Activated naive CD4-positive, alpha-beta T cell treated with anti-CD3 and anti-CD28 coated beads for 36 hours (primary cell): ENCODE measurements around the gene ERFE. TPM values are rescaled to one million over a fixed set of nuclear protein-coding genes. Genes with fewer than 3 reads are reported as not detected.
A peak's percentile ranks its signal among the peaks of the same experiment; 100 is the strongest.

Experiments
- CTCF ChIA-PET: fragments of 350-600 bp; sonication (Branson Sonifier 250); formaldehyde crosslinking; loops from one replicate; lab custom pipeline; 2021; ENCODE audit warnings: antibody characterized with exemption; lab: Charles Lee
- DNase-seq: peaks from one replicate; pipeline ENCODE4 v3.0.0-alpha.2; 2020
- H3K27ac Mint-ChIP-seq: one replicate; pipeline ENCODE4 v1.8.0; 2021; ENCODE audit warnings: mild to moderate bottlenecking, mixed read lengths
- H3K27me3 Mint-ChIP-seq: one replicate; pipeline ENCODE4 v1.8.0; 2021; ENCODE audit warnings: low read depth, mixed read lengths
- H3K36me3 Mint-ChIP-seq: one replicate; pipeline ENCODE4 v1.8.0; 2021; ENCODE audit warnings: low read depth, mixed read lengths
- H3K4me1 Mint-ChIP-seq: one replicate; pipeline ENCODE4 v1.8.0; 2021; ENCODE audit warnings: low read depth, mixed read lengths
- H3K4me3 Mint-ChIP-seq: one replicate; pipeline ENCODE4 v1.8.0; 2021; ENCODE audit warnings: mild to moderate bottlenecking, moderate library complexity, mixed read lengths
- H3K9me3 Mint-ChIP-seq: one replicate; pipeline ENCODE4 v1.8.0; 2021; ENCODE audit warnings: mixed read lengths
- intact Hi-C: fragments of 100-400 bp; cut with micrococcal nuclease; formaldehyde crosslinking; loops from one replicate; pipeline ENCODE4 v1.15.1; 2023
- total RNA-seq, 2 experiments: library from RNA; stranded (reverse); gene quantifications; one replicate each; pipeline ENCODE4 v1.2.3, GENCODE V29; 2021

Gene ERFE
- total RNA-seq, 2 experiments from 2014 or later = 0.40 TPM; not detected in 1

GRCh38 chr2:238173692-238174091 is 14.9 kb downstream of the ERFE start:
- DNase-seq = no peak
- intact Hi-C loops = no loop called here
- Mint-ChIP-seq H3K27me3 (no peaks in the 10 kb centered on the region), H3K4me1 (peaks cover 4% of the 10 kb centered on the region), H3K27ac (no peak overlapping the region), H3K4me3 (no peak overlapping the region), H3K36me3 (peaks cover 36% of the 10 kb centered on the region), H3K9me3 (no peaks in the 10 kb centered on the region)
- CTCF ChIA-PET = no interaction called here

GRCh38 chr2:238174291-238174690 is 15.5 kb downstream of the ERFE start:
- intact Hi-C loops = no loop called here
- peaks cover 41% of the 10 kb centered on the region for H3K36me3 Mint-ChIP-seq
- CTCF ChIA-PET = no interaction called here

GRCh38 chr2:238174701-238175100 is 15.9 kb downstream of the ERFE start:
- H3K36me3 Mint-ChIP-seq = peaks cover 44% of the 10 kb centered on the region
- H3K9me3 Mint-ChIP-seq = no peaks in the 10 kb centered on the region
- H3K4me3 Mint-ChIP-seq = no peak overlapping the region

More at GRCh38 chr2:238174291-238174690, 15.5 kb downstream of the ERFE start:
- Mint-ChIP-seq H3K27ac (no peak overlapping the region), H3K4me1 (peaks cover 4% of the 10 kb centered on the region), H3K27me3 (no peaks in the 10 kb centered on the region), H3K4me3 (no peak overlapping the region), H3K9me3 (no peaks in the 10 kb centered on the region)
- DNase-seq = no peak

GRCh38 chr2:238176613-238177012 is 17.8 kb downstream of the ERFE start:
- intact Hi-C loops = no loop called here
- Mint-ChIP-seq H3K27ac (no peak overlapping the region), H3K9me3 (no peaks in the 10 kb centered on the region), H3K4me1 (no peaks in the 10 kb centered on the region), H3K4me3 (no peak overlapping the region), H3K36me3 (peaks cover 48% of the 10 kb centered on the region), H3K27me3 (no peaks in the 10 kb centered on the region)
- no peak for DNase-seq
- CTCF ChIA-PET = interaction anchor here (0.6 to 1.3 kb wide), 3 partner anchors 38 to 139 kb away, joined by 3 to 4 read pairs (median 3); no protein-coding TSS in a partner anchor

More at GRCh38 chr2:238174701-238175100, 15.9 kb downstream of the ERFE start:
- CTCF ChIA-PET = no interaction called here
- no peaks in the 10 kb centered on the region for H3K27me3 Mint-ChIP-seq
- H3K4me1 Mint-ChIP-seq = peaks cover 2% of the 10 kb centered on the region
- DNase-seq = no peak
- no peak overlapping the region for H3K27ac Mint-ChIP-seq
- intact Hi-C loops = no loop called here

- intact Hi-C loops = no loop called here
- Mint-ChIP-seq H3K36me3 (peaks cover 61% of the 10 kb centered on the region), H3K27ac (no peak overlapping the region), H3K9me3 (no peaks in the 10 kb centered on the region), H3K4me3 (no peak overlapping the region), H3K27me3 (no peaks in the 10 kb centered on the region), H3K4me1 (peaks cover 11% of the 10 kb centered on the region)
- DNase-seq = no peak
- CTCF ChIA-PET = no interaction called here
These were observed 21.8 kb downstream of the ERFE start for GRCh38 chr2:238180554-238180953.

GRCh38 chr2:238182362-238182761 is 23.6 kb downstream of the ERFE start:
- intact Hi-C loops = no loop called here
- CTCF ChIA-PET = no interaction called here
- Mint-ChIP-seq H3K36me3 (peaks cover 55% of the 10 kb centered on the region), H3K27ac (no peak overlapping the region), H3K4me3 (no peak overlapping the region), H3K4me1 (peaks cover 11% of the 10 kb centered on the region), H3K9me3 (no peaks in the 10 kb centered on the region), H3K27me3 (no peaks in the 10 kb centered on the region)
- DNase-seq = no peak

GRCh38 chr2:238183821-238184220 is 25.1 kb downstream of the ERFE start:
- intact Hi-C loops = no loop called here
- Mint-ChIP-seq H3K4me1 (peaks cover 11% of the 10 kb centered on the region), H3K4me3 (no peak overlapping the region), H3K9me3 (no peaks in the 10 kb centered on the region), H3K27ac (peak overlapping the region; percentile 66), H3K27me3 (no peaks in the 10 kb centered on the region), H3K36me3 (peaks cover 60% of the 10 kb centered on the region)
- DNase-seq = no peak
- CTCF ChIA-PET = no interaction called here

GRCh38 chr2:238187618-238188548 is 29.1 kb downstream of the ERFE start:
- no peak overlapping the region for H3K27ac Mint-ChIP-seq
- H3K9me3 Mint-ChIP-seq = no peaks in the 10 kb centered on the region
- DNase-seq = no peak
- no peak overlapping the region for H3K4me3 Mint-ChIP-seq
- peaks cover 47% of the 10 kb centered on the region for H3K36me3 Mint-ChIP-seq
- intact Hi-C loops = no loop called here
- peaks cover 11% of the 10 kb centered on the region for H3K4me1 Mint-ChIP-seq
- CTCF ChIA-PET = interaction anchor here (0.5 to 0.8 kb wide), 2 partner anchors 13 to 110 kb away, joined by 3 to 4 read pairs; no protein-coding TSS in a partner anchor
- no peaks in the 10 kb centered on the region for H3K27me3 Mint-ChIP-seq

GRCh38 chr2:238190445-238190844 is 31.7 kb downstream of the ERFE start:
- peaks cover under 1% of the 10 kb centered on the region for H3K4me1 Mint-ChIP-seq
- no peak for DNase-seq
- no peaks in the 10 kb centered on the region for H3K9me3 Mint-ChIP-seq
- H3K36me3 Mint-ChIP-seq = peaks cover 41% of the 10 kb centered on the region
- no peaks in the 10 kb centered on the region for H3K27me3 Mint-ChIP-seq
- intact Hi-C loops = no loop called here
- no peak overlapping the region for H3K27ac Mint-ChIP-seq
- CTCF ChIA-PET = interaction anchor here (0.6 kb wide), 1 partner anchor 343 kb away, joined by 3 read pairs; no protein-coding TSS in a partner anchor
- H3K4me3 Mint-ChIP-seq = no peak overlapping the region

GRCh38 chr2:238202326-238203093 is 43.7 kb downstream of the ERFE start:
- CTCF ChIA-PET = interaction anchor here (1.9 kb wide), 1 partner anchor 232 kb away, joined by 4 read pairs; no protein-coding TSS in a partner anchor
- Mint-ChIP-seq H3K4me3 (peak overlapping the region; percentile 80), H3K27me3 (no peaks in the 10 kb centered on the region), H3K27ac (peak overlapping the region; percentile 72), H3K9me3 (no peaks in the 10 kb centered on the region), H3K36me3 (peaks cover 8% of the 10 kb centered on the region), H3K4me1 (peaks cover 50% of the 10 kb centered on the region)
- intact Hi-C loops = loop anchor here (1.0 to 2.0 kb wide), 5 partner anchors 28 to 510 kb away; partner anchors contain the start of gene PER2
- DNase-seq = peak; percentile 22

- Mint-ChIP-seq H3K9me3 (no peaks in the 10 kb centered on the region), H3K27ac (peak within 1 kb of the TSS; percentile 77), H3K36me3 (peaks cover 8% of the 10 kb centered on the region), H3K4me1 (peaks cover 41% of the 10 kb centered on the region), H3K4me3 (peak within 1 kb of the TSS; percentile 80), H3K27me3 (no peaks in the 10 kb centered on the region)
- DNase-seq = peak; percentile 89
- CTCF ChIA-PET = no interaction called here
- intact Hi-C loops = loop anchor here (1.0 to 2.0 kb wide), 5 partner anchors 27 to 511 kb away; partner anchors contain the start of gene PER2
These were observed 44.6 kb downstream of the ERFE start, which contains the start of gene ILKAP for GRCh38 chr2:238203094-238203972. Gene ILKAP (minus strand): TSS chr2:238203695. CDS start chr2:238203553, 142 bp downstream.
